Brain microvascular endothelial cell (primary cell): ENCODE data around the gene ADI1.
"Not testable (repeated sequence)": the region's sequence is repeated elsewhere in the genome, so short reads cannot be mapped to it uniquely, and the experiment has no call there.

Experiments used
- DNase-seq: peaks from one replicate; pipeline ENCODE4 v3.0.0-alpha.2; 2020
- H3K27ac ChIP-seq: fragments of 250-450 bp; sonication (Bioruptor Pico); 2 replicates; pipeline ENCODE4 v1.5.1; 2020; ENCODE audit warnings: mild to moderate bottlenecking, moderate library complexity
- H3K27me3 ChIP-seq: fragments of 250-450 bp; sonication (Bioruptor Pico); replicated peaks from 2 replicates; pipeline ENCODE4 v1.5.1; 2020; ENCODE audit warnings: mild to moderate bottlenecking
- H3K36me3 ChIP-seq: fragments of 250-450 bp; sonication (Bioruptor Pico); replicated peaks from 2 replicates; pipeline ENCODE4 v1.5.1; 2020; ENCODE audit warnings: mild to moderate bottlenecking
- H3K4me3 ChIP-seq: 2 replicates; pipeline ENCODE4 v1.5.1; 2011; ENCODE audit warnings: low read depth, mild to moderate bottlenecking, control low read depth, low read length, moderate library complexity
- CTCF ChIP-seq: IDR thresholded peaks from 2 replicates; pipeline ENCODE4 v1.5.1; 2011; ENCODE audit warnings: low read depth, mild to moderate bottlenecking, moderate library complexity, low read length, control low read depth, inconsistent platforms; ENCODE audit errors: missing control alignments
- in situ Hi-C: cut with HindIII; loops from 2 replicates; pipeline ENCODE4 v1.10.0; 2017; ENCODE audit warnings: low sequenced_read_pairs, low pct_ligation_motif_present

Gene ADI1

GRCh38 chr2:3504741-3505140 is 14.6 kb downstream of the ADI1 start:
- Histone ChIP-seq H3K36me3 (peaks cover 2% of the 10 kb centered on the region), H3K4me3 (no peak overlapping the region), H3K27ac (no peak overlapping the region), H3K27me3 (no peaks in the 10 kb centered on the region)
- in situ Hi-C loops: no loop called here
- DNase-seq: no peak
- no peak for TF ChIP-seq CTCF

- peaks cover 13% of the 10 kb centered on the region for H3K36me3 ChIP-seq
- H3K4me3 ChIP-seq: no peak overlapping the region
- DNase-seq: no peak
- TF ChIP-seq CTCF: no peak
- H3K27me3 ChIP-seq: no peaks in the 10 kb centered on the region
- no peak overlapping the region for H3K27ac ChIP-seq
- in situ Hi-C loops: no loop called here
These were observed 15.8 kb downstream of the ADI1 start for GRCh38 chr2:3503483-3503882.

GRCh38 chr2:3503046-3503445 is 16.3 kb downstream of the ADI1 start:
- no peak for DNase-seq
- no peaks in the 10 kb centered on the region for H3K27me3 ChIP-seq
- no peak for TF ChIP-seq CTCF
- in situ Hi-C loops: no loop called here
- H3K36me3 ChIP-seq: peaks cover 15% of the 10 kb centered on the region
- no peak overlapping the region for H3K4me3 ChIP-seq
- no peak overlapping the region for H3K27ac ChIP-seq

GRCh38 chr2:3500326-3500899 is 18.9 kb downstream of the ADI1 start:
- peaks cover 15% of the 10 kb centered on the region for H3K36me3 ChIP-seq
- in situ Hi-C loops: no loop called here
- no peak overlapping the region for H3K4me3 ChIP-seq
- no peak for DNase-seq
- no peak for TF ChIP-seq CTCF
- H3K27me3 ChIP-seq: no peaks in the 10 kb centered on the region
- no peak overlapping the region for H3K27ac ChIP-seq

GRCh38 chr2:3498783-3499394 is 20.4 kb downstream of the ADI1 start:
- Histone ChIP-seq H3K4me3 (no peak overlapping the region), H3K27me3 (no peaks in the 10 kb centered on the region), H3K36me3 (peaks cover 13% of the 10 kb centered on the region), H3K27ac (no peak overlapping the region)
- no peak for TF ChIP-seq CTCF
- no peak for DNase-seq
- in situ Hi-C loops: no loop called here

- H3K4me3 ChIP-seq, H3K27ac ChIP-seq, in situ Hi-C loops, H3K27me3 ChIP-seq, DNase-seq: not testable (repeated sequence)
- H3K36me3 ChIP-seq: peaks cover 13% of the 10 kb centered on the region
These were observed 22.6 kb downstream of the ADI1 start for GRCh38 chr2:3496708-3497080.
